HepG2 (cell line): ENCODE data around the gene KAZN. TPM values are rescaled to one million over a fixed set of nuclear protein-coding genes. Genes with fewer than 3 reads are reported as not detected.

Experiments
- ATAC-seq: fragments of 200-7000 bp; cut with Tn5 transposase; 3 replicates; pipeline ENCODE4 v1.9.1; 2020; ENCODE audit warnings: mild to moderate bottlenecking, moderate library complexity
- BruUV-seq: library from RNA; stranded (reverse); fragments of 400-500 nt; replicated peaks from 2 replicates; lab custom pipeline; 2021; lab: Mats Ljungman, UMichigan
- CTCF ChIA-PET: fragments of 300-600 bp; formaldehyde crosslinking; extraction: SDS; loops from one replicate; lab custom pipeline; 2021; ENCODE audit warnings: low total read pairs, inconsistent platforms, low intra/inter-chr PET ratio; lab: Yijun Ruan, JAX
- POLR2A ChIA-PET: fragments of 350-600 bp; sonication (Branson Sonifier 250); formaldehyde crosslinking; loops from one replicate; lab custom pipeline; 2020; ENCODE audit warnings: antibody characterized with exemption, inconsistent platforms; lab: Yijun Ruan, JAX
- DNase-seq: peaks from one replicate; pipeline ENCODE4 v3.0.0-alpha.2; 2015; ENCODE audit warnings: low spot score
- FAIRE-seq: peaks from 3 replicates; lab custom pipeline; 2011; peaks lifted over from hg19 to GRCh38; lab: Jason Lieb, UNC
- H2AFZ ChIP-seq: one replicate; pipeline ENCODE4 v1.6.1; 2011; ENCODE audit warnings: low read length, inconsistent platforms
- H3K27ac ChIP-seq: fragments of 300-600 bp; 3 replicates; pipeline ENCODE4 v1.8.0; 2011; ENCODE audit warnings: mixed run types, mild to moderate bottlenecking, mixed read lengths, low read length, inconsistent platforms; ENCODE audit not compliant: insufficient read depth; ENCODE audit errors: extremely low read length
- H3K27me3 ChIP-seq, 2 experiments: fragments of 200-600 bp in 1 of 2; 2 replicates in 1 of 2; 3 replicates in 1 of 2; pipeline versions ENCODE4 v1.6.0 to v1.8.0; 2011; ENCODE audit warnings: low read length in 2 of 2, mild to moderate bottlenecking in 2 of 2, moderate library complexity in 2 of 2, inconsistent platforms in 1 of 2; ENCODE audit not compliant: insufficient read depth in 2 of 2, control insufficient read depth in 1 of 2
- H3K36me3 ChIP-seq, 2 experiments: fragments of 200-600 bp in 1 of 2; replicated peaks in 1 of 2; 2 replicates in 1 of 2; 3 replicates in 1 of 2; pipeline versions ENCODE4 v1.5.1 to v1.8.0; 2011; ENCODE audit warnings: low read length in 2 of 2, inconsistent platforms in 1 of 2; ENCODE audit not compliant: insufficient read depth in 2 of 2, control insufficient read depth in 1 of 2
- H3K4me1 ChIP-seq: 2 replicates; pipeline ENCODE4 v1.5.1; 2012; ENCODE audit warnings: low read length, inconsistent platforms; ENCODE audit not compliant: insufficient read depth
- H3K4me2 ChIP-seq: 2 replicates; pipeline ENCODE4 v1.6.0; 2011; ENCODE audit warnings: low read depth, low read length, inconsistent platforms
- H3K4me3 ChIP-seq, 3 experiments: fragments of 200-600 bp in 1 of 3; sonication (generic), shearing (Covaris generic) in 1 of 3; replicated peaks in 1 of 3; 2 replicates each; pipeline ENCODE4 v1.5.1; 2011 to 2016; ENCODE audit warnings: low read length in 3 of 3, inconsistent platforms in 2 of 3, low read depth in 2 of 3, mild to moderate bottlenecking in 2 of 3, control low read depth in 1 of 3, mixed read lengths in 1 of 3; ENCODE audit not compliant: insufficient read depth in 1 of 3
- H3K79me2 ChIP-seq: one replicate; pipeline ENCODE4 v1.6.1; 2011; ENCODE audit warnings: low read length, inconsistent platforms; ENCODE audit not compliant: insufficient read depth
- H3K9ac ChIP-seq: 2 replicates; pipeline ENCODE4 v1.6.0; 2011; ENCODE audit warnings: mild to moderate bottlenecking, low read depth, low read length, inconsistent platforms; ENCODE audit not compliant: insufficient read depth
- H3K9me3 ChIP-seq: 2 replicates; pipeline ENCODE4 v1.5.1; 2012; ENCODE audit warnings: mild to moderate bottlenecking, low read length
- H4K20me1 ChIP-seq: 2 replicates; pipeline ENCODE4 v1.6.0; 2011; ENCODE audit warnings: inconsistent platforms, mild to moderate bottlenecking, low read length, moderate library complexity; ENCODE audit not compliant: insufficient read depth
- ARHGAP35 ChIP-seq: sonication (generic); formaldehyde crosslinking; IDR thresholded peaks from 2 replicates; pipeline ENCODE4 v1.9.0; 2022; ENCODE audit warnings: mild to moderate bottlenecking, inconsistent platforms, moderate library complexity, missing genetic modification reagents, borderline replicate concordance
- GRHL1 ChIP-seq: sonication (generic); formaldehyde crosslinking; conservative IDR thresholded peaks from 2 replicates; pipeline ENCODE4 v1.8.0; 2022; ENCODE audit warnings: missing genetic modification reagents
- GZF1 ChIP-seq: sonication (generic); formaldehyde crosslinking; IDR thresholded peaks from 2 replicates; pipeline ENCODE4 v1.5.1; 2020; ENCODE audit warnings: mild to moderate bottlenecking, missing genetic modification reagents
- MTF1 ChIP-seq: sonication (generic); formaldehyde crosslinking; IDR thresholded peaks from 2 replicates; pipeline ENCODE4 v1.5.0; 2020; ENCODE audit warnings: missing genetic modification reagents
- MTF2 ChIP-seq: sonication (generic); formaldehyde crosslinking; IDR thresholded peaks from 2 replicates; pipeline ENCODE4 v1.5.0; 2020; ENCODE audit warnings: missing genetic modification reagents, borderline replicate concordance
- ONECUT2 ChIP-seq: sonication (generic); formaldehyde crosslinking; IDR thresholded peaks from 2 replicates; pipeline ENCODE4 v1.4.0; 2020; ENCODE audit warnings: missing genetic modification reagents
- PBX2 ChIP-seq: IDR thresholded peaks from 2 replicates; pipeline ENCODE4 v1.6.1; 2016; ENCODE audit warnings: control low read depth
- RAD51 ChIP-seq: fragments of 450-650 bp; IDR thresholded peaks from 2 replicates; pipeline ENCODE4 v1.6.1; 2016; ENCODE audit warnings: borderline replicate concordance
- RFX3 ChIP-seq: IDR thresholded peaks from 2 replicates; pipeline ENCODE4 v1.6.1; 2016; ENCODE audit warnings: missing biosample characterization, missing genetic modification reagents
- TBP ChIP-seq: sonication (generic); formaldehyde crosslinking; IDR thresholded peaks from 2 replicates; pipeline ENCODE4 v1.5.0; 2020; ENCODE audit warnings: missing genetic modification reagents
- TBX2 ChIP-seq: sonication (generic); formaldehyde crosslinking; IDR thresholded peaks from 2 replicates; pipeline ENCODE4 v1.5.0; 2020; ENCODE audit warnings: missing genetic modification reagents, mild to moderate bottlenecking, borderline replicate concordance
- TGIF2 ChIP-seq: IDR thresholded peaks from 2 replicates; pipeline ENCODE4 v1.6.1; 2016; ENCODE audit warnings: control low read depth, missing compliant biosample characterization
- ZNF597 ChIP-seq: sonication (generic); formaldehyde crosslinking; IDR thresholded peaks from 2 replicates; pipeline ENCODE4 v1.5.0; 2020; ENCODE audit warnings: missing genetic modification reagents
- ZNF816 ChIP-seq: sonication (generic); formaldehyde crosslinking; IDR thresholded peaks from 2 replicates; pipeline ENCODE4 v1.8.0; 2022; ENCODE audit warnings: missing genetic modification reagents, mild to moderate bottlenecking, borderline replicate concordance
- ZSCAN29 ChIP-seq: sonication (generic); formaldehyde crosslinking; conservative IDR thresholded peaks from 2 replicates; pipeline ENCODE4 v1.4.0; 2020; ENCODE audit warnings: mild to moderate bottlenecking, missing genetic modification reagents
- WGBS: methylation state at CpG from one replicate; pipeline ENCODE4 v1.1.6; 2017; ENCODE audit warnings: low lambda C conversion rate; 5-methylcytosine and 5-hydroxymethylcytosine counted together
- in situ Hi-C: cut with HindIII; loops from 2 replicates; pipeline ENCODE4 v1.10.0; 2017; ENCODE audit warnings: low pct_unique_long_range_greater_than_20kb; ENCODE audit not compliant: extremely low pct_ligation_motif_present
- intact Hi-C: fragments of 100-400 bp; cut with micrococcal nuclease; formaldehyde crosslinking; loops from one replicate; pipeline ENCODE4 v1.10.0; 2022; ENCODE audit not compliant: unreplicated experiment
- polyA plus RNA-seq, 8 experiments: library from polyadenylated mRNA; depleted of rRNA in 3 of 8; stranded (reverse) in 7 of 8; unstranded in 1 of 8; fragments of >200 nt; fragmentation: Illumina TruSeq in 4 of 8; extraction: Trizol in 4 of 8; gene quantifications; 2 replicates each; pipeline versions ENCODE4 v1.2.1 to v1.2.3, GENCODE V29; 2011 to 2016; ENCODE audit warnings: low read depth in 4 of 8, missing spikeins in 1 of 8, mixed read lengths in 1 of 8; ENCODE audit not compliant: insufficient read depth in 1 of 8
- total RNA-seq, 5 experiments: library from RNA; depleted of rRNA; stranded (reverse); fragments of >200 nt; fragmentation: Illumina TruSeq; extraction: Trizol; gene quantifications; 2 replicates each; pipeline ENCODE4 v1.2.3, GENCODE V29; 2016; ENCODE audit warnings: low read depth in 1 of 5

Gene KAZN
- total and polyA plus RNA-seq, 2 of the 13 experiments (the other 11 are each of a cell fraction or from before 2014, with no cell fraction given): 10.4 to 13.5 TPM

GRCh38 chr1:14654554-14654953 is 56.1 kb downstream of the KAZN start:
- H2AFZ ChIP-seq: no peak overlapping the region
- no peaks in the 10 kb centered on the region for H4K20me1 ChIP-seq
- CTCF ChIA-PET: no interaction called here
- H3K9ac ChIP-seq: no peak overlapping the region
- no peaks in the 10 kb centered on the region for H3K79me2 ChIP-seq
- POLR2A ChIA-PET: no interaction called here
- no TSS peak for BruUV-seq
- FAIRE-seq: no peak
- H3K4me1 ChIP-seq: no peaks in the 10 kb centered on the region
- TF ChIP-seq MTF1 (CRISPR knock-in tag): no peak
- TF ChIP-seq, all 625 proteins: peak for 0
- Histone ChIP-seq H3K36me3 (no peaks in the 10 kb centered on the region), H3K27me3 (peaks cover 3 to 21% of the 10 kb centered on the region in 2 experiments; a peak in 4 of 5 replicates), H3K4me3 (no peak overlapping the region), H3K4me2 (no peak overlapping the region), H3K27ac (no peak overlapping the region), H3K9me3 (no peaks in the 10 kb centered on the region)
- in situ Hi-C loops (no loop called here), intact Hi-C loops (no loop called here)
- ATAC-seq (no peak), DNase-seq (no peak)
- WGBS: 0% methylated on average over 1 of the region's 1 CpG

GRCh38 chr1:14655385-14655784 is 56.9 kb downstream of the KAZN start:
- in situ Hi-C loops (no loop called here), intact Hi-C loops (no loop called here)
- H3K79me2 ChIP-seq: no peaks in the 10 kb centered on the region
- H3K27me3 ChIP-seq: peaks cover 3 to 26% of the 10 kb centered on the region in 2 experiments; a peak in 4 of 5 replicates
- H3K4me2 ChIP-seq: no peak overlapping the region
- no peaks in the 10 kb centered on the region for H3K9me3 ChIP-seq
- ATAC-seq (no peak), FAIRE-seq (no peak), DNase-seq (no peak)
- ChIA-PET CTCF (no interaction called here), POLR2A (no interaction called here)
- no peak overlapping the region for H3K27ac ChIP-seq
- H3K36me3 ChIP-seq: no peaks in the 10 kb centered on the region
- H4K20me1 ChIP-seq: no peaks in the 10 kb centered on the region
- TF ChIP-seq TBP (CRISPR knock-in tag) (no peak), RFX3 (CRISPR knock-in tag) (no peak), ZSCAN29 (CRISPR knock-in tag) (no peak), TBX2 (CRISPR knock-in tag) (no peak), GZF1 (CRISPR knock-in tag) (no peak), MTF2 (CRISPR knock-in tag) (no peak), RAD51 (no peak), TGIF2 (no peak), ONECUT2 (CRISPR knock-in tag) (no peak), ZNF597 (CRISPR knock-in tag) (no peak), ARHGAP35 (no peak), PBX2 (CRISPR knock-in tag) (no peak), ZNF816 (CRISPR knock-in tag) (no peak), GRHL1 (CRISPR knock-in tag) (no peak)
- WGBS: 37% methylated on average over 6 of the region's 7 CpGs
- no peak overlapping the region for H2AFZ ChIP-seq
- H3K4me1 ChIP-seq: no peaks in the 10 kb centered on the region
- no TSS peak for BruUV-seq
- H3K4me3 ChIP-seq: no peak overlapping the region
- no peak overlapping the region for H3K9ac ChIP-seq
